Large intestine (tissue), 3 donors: ENCODE results near the gene AQP11. TPM values are rescaled to one million over a fixed set of nuclear protein-coding genes. Genes with fewer than 3 reads are reported as not detected.
"Not testable (repeated sequence)": the region's sequence is repeated elsewhere in the genome, so short reads cannot be mapped to it uniquely, and the experiment has no call there.

Source experiments
- DNase-seq, 2 donors: peaks; one replicate each; pipeline versions ENCODE4 v3.0.0 to v3.0.0-alpha.2; 2013
- H3K27ac ChIP-seq: one replicate; pipeline ENCODE4 v1.5.1; 2013; ENCODE audit warnings: low read length
- H3K27me3 ChIP-seq: 2 replicates; pipeline ENCODE4 v1.6.1; 2013; ENCODE audit warnings: low read length; ENCODE audit not compliant: control insufficient read depth, insufficient read depth
- H3K36me3 ChIP-seq: 2 replicates; pipeline ENCODE4 v1.6.1; 2013; ENCODE audit warnings: low read length; ENCODE audit not compliant: control insufficient read depth, insufficient read depth
- H3K4me1 ChIP-seq: one replicate; pipeline ENCODE4 v1.6.1; 2013; ENCODE audit warnings: low read length; ENCODE audit not compliant: control insufficient read depth, insufficient read depth
- H3K4me3 ChIP-seq: one replicate; pipeline ENCODE4 v1.5.1; 2013; ENCODE audit warnings: low read length
- H3K9me3 ChIP-seq: one replicate; pipeline ENCODE4 v1.6.1; 2013; ENCODE audit warnings: mild to moderate bottlenecking, low read depth, low read length, moderate library complexity; ENCODE audit not compliant: control insufficient read depth
- WGBS: methylation state at CpG from one replicate; pipeline ENCODE4 v1.1.5; 2013; ENCODE audit warnings: low lambda C conversion rate; ENCODE audit not compliant: insufficient coverage; 5-methylcytosine and 5-hydroxymethylcytosine counted together
- polyA plus RNA-seq: library from polyadenylated mRNA; unstranded; fragments of 120-200 nt; gene quantifications from one replicate; pipeline ENCODE4 v1.2.1, GENCODE V29; 2013

AQP11 gene
- polyA plus RNA-seq, 1 donor = 18.1 TPM

GRCh38 chr11:77559686-77560401, 29.9 kb upstream of the AQP11 start:
- H3K27ac ChIP-seq = peak overlapping the region; percentile 97
- H3K27me3 ChIP-seq = no peaks in the 10 kb centered on the region
- peaks cover 26% of the 10 kb centered on the region for H3K4me1 ChIP-seq
- H3K4me3 ChIP-seq = no peak overlapping the region
- H3K9me3 ChIP-seq = peaks cover 4% of the 10 kb centered on the region
- WGBS = 80% methylated on average over 1 of the region's 6 CpGs
- no peaks in the 10 kb centered on the region for H3K36me3 ChIP-seq
- DNase-seq = peak; percentile 80 to 90

- Histone ChIP-seq H3K27ac (peak overlapping the region; percentile 97), H3K27me3 (no peaks in the 10 kb centered on the region), H3K9me3 (peaks cover 2% of the 10 kb centered on the region), H3K4me1 (peaks cover 26% of the 10 kb centered on the region), H3K4me3 (no peak overlapping the region), H3K36me3 (no peaks in the 10 kb centered on the region)
- DNase-seq = peak; percentile 79 to 90
- WGBS = no CpG with 5 or more reads among the region's 2 CpGs
Observed at GRCh38 chr11:77560605-77561004, 29.1 kb upstream of the AQP11 start.

DNA sequence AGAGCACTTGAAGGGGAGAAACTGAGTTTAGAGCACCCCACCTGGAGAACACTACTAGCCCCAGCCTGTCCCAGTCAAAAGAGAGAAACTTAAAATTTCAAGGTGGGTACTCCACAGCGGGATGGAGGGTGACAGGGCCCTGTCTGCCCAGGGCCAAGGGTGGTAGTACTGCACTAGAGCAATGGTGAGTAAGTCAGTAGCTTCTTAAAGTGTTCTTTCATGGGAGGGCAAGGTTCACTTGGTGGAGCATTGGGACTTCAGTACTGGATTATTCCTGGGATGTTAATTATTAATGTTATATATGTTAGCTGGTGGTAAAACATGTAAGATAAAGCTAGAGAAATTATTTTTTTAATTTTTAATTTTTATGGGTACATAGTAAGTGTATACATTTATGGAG, 28.5 kb upstream of the AQP11 start:
- no peak overlapping the region for H3K4me3 ChIP-seq
- peak overlapping the region; percentile 97 for H3K27ac ChIP-seq
- DNase-seq = peak; percentile 78 to 91
- no peaks in the 10 kb centered on the region for H3K27me3 ChIP-seq
- H3K4me1 ChIP-seq = peaks cover 26% of the 10 kb centered on the region
- H3K36me3 ChIP-seq = no peaks in the 10 kb centered on the region
- peaks cover 2% of the 10 kb centered on the region for H3K9me3 ChIP-seq
- WGBS = no CpG with 5 or more reads among the region's 1 CpG

DNA sequence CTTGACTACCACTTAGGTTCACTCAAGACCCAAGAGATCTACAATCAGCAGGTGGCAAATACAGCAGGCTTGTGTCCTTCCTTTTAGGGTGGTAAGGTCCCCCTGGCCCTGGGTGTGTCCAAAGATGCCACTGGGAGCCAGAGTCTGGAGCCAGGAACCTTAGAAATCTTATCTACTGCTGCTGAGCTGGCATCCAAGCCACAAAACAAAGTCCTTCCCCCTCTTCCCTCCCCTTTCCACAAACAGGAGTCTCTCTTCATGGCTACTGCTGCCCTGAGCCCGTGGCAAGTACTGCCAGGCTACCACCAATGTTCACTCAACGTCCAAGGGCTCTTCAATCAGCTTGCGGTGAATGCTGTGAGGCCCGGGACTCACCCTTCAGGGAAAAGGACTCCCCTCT, 21.4 kb upstream of the AQP11 start:
- no peaks in the 10 kb centered on the region for H3K9me3 ChIP-seq
- no peaks in the 10 kb centered on the region for H3K36me3 ChIP-seq
- H3K27me3 ChIP-seq = no peaks in the 10 kb centered on the region
- no CpG with 5 or more reads among the region's 4 CpGs for WGBS
- DNase-seq = peak; percentile 17 to 51
- peak overlapping the region; percentile 50 for H3K27ac ChIP-seq
- H3K4me3 ChIP-seq = no peak overlapping the region
- H3K4me1 ChIP-seq = peaks cover 15% of the 10 kb centered on the region

GRCh38 chr11:77568916-77569675, 20.7 kb upstream of the AQP11 start:
- Histone ChIP-seq H3K4me3 (no peak overlapping the region), H3K4me1 (peaks cover 15% of the 10 kb centered on the region), H3K9me3 (no peaks in the 10 kb centered on the region), H3K36me3 (no peaks in the 10 kb centered on the region), H3K27me3 (no peaks in the 10 kb centered on the region), H3K27ac (peak overlapping the region; percentile 50)
- 100% methylated on average over 1 of the region's 3 CpGs for whole genome bisulfite sequencing
- DNase-seq = peak; percentile 53 to 75

DNA sequence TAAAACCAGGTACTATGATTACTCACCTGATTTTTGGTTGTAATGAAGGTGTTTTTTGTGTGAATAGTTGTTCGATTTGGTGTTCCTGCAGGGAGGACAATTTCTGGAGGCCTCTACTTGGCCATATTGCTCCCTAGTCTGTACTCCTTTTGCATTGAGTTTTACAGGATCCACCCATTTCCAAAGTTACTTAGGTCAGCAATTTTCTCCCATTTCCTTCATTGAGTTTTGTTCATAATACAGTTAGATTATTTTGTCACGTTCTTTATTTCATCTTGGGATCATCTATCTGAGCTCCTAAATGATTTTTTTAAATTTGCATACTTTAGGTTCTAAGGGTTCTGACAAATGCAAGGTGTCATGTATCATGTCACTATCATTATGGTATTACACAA, 20.1 kb upstream of the AQP11 start:
- WGBS = no CpG with 5 or more reads among the region's 2 CpGs
- DNase-seq = no peak
- Histone ChIP-seq H3K9me3 (no peaks in the 10 kb centered on the region), H3K27me3 (no peaks in the 10 kb centered on the region), H3K4me1 (peaks cover 15% of the 10 kb centered on the region), H3K36me3 (no peaks in the 10 kb centered on the region), H3K4me3 (no peak overlapping the region), H3K27ac (no peak overlapping the region)

DNA sequence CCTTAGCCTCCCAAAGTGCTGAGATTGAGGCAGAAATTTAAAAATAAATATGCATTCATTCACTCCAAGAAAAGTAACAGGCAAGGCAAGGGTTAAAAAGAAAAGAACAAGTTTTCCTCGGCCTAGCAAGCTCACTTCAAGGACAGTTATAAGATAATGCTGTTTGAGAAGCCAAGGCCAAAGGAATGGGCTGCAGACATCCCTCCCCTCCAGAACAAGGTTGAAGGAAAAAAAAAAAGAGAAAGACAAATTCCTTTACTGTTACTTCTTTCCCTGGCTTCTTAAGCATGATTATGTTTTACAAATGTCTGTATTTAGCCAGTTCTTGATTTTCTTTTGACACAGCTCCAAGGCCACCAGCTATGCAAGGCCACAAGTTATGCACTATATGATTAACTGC, 18.9 kb upstream of the AQP11 start:
- 0% methylated on average over 1 of the region's 1 CpG for WGBS
- H3K36me3 ChIP-seq, H3K27me3 ChIP-seq, H3K27ac ChIP-seq, H3K4me3 ChIP-seq, H3K9me3 ChIP-seq, DNase-seq: not testable (repeated sequence)
- H3K4me1 ChIP-seq = peaks cover 15% of the 10 kb centered on the region

DNA sequence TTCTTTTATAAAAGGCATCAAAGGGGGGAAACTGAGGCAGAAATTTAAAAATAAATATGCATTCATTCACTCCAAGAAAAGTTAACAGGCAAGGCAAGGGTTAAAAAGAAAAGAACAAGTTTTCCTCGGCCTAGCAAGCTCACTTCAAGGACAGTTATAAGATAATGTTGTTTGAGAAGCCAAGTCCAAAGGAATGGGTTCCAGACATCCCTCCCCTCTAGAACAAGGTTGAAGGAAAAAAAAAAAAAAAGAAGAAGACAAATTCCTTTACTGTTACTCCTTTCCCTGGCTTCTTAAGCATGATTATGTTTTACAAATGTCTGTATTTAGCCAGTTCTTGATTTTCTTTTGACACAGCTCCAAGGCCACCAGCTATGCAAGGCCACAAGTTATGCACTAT, 14.3 kb upstream of the AQP11 start:
- H3K4me1 ChIP-seq, H3K9me3 ChIP-seq, H3K27ac ChIP-seq, DNase-seq, H3K4me3 ChIP-seq, H3K27me3 ChIP-seq, H3K36me3 ChIP-seq: not testable (repeated sequence)
- WGBS = 0% methylated on average over 1 of the region's 1 CpG

- Histone ChIP-seq H3K9me3 (peaks cover 15% of the 10 kb centered on the region), H3K27me3 (no peaks in the 10 kb centered on the region), H3K27ac (no peak overlapping the region), H3K4me1 (no peaks in the 10 kb centered on the region), H3K36me3 (no peaks in the 10 kb centered on the region), H3K4me3 (no peak overlapping the region)
- no peak for DNase-seq
- 100% methylated on average over 1 of the region's 5 CpGs for WGBS
Observed at GRCh38 chr11:77580712-77581337, 8.9 kb upstream of the AQP11 start.

DNA sequence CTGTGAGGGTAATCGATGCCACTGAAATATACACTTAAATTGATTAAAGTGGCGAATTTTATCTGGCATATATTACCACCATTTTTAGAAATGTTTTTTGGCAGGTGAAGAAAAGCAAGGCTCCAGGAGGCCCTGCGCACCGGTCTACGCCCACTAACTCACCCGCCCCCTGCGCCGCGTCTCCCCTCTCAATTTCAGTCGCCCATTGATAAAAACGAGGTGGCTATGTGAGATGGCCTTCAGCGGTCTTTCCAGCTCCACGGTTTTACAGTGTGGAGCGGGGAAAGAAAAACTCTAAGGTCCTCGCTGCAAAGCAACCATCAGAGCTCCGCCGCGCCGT, 602 bp upstream of the AQP11 start:
- H3K4me1 ChIP-seq = peaks cover 6% of the 10 kb centered on the region
- DNase-seq = no peak
- H3K36me3 ChIP-seq = no peaks in the 10 kb centered on the region
- peak overlapping the region; percentile 80 for H3K4me3 ChIP-seq
- H3K9me3 ChIP-seq = no peaks in the 10 kb centered on the region
- no CpG with 5 or more reads among the region's 19 CpGs for WGBS
- H3K27me3 ChIP-seq = no peaks in the 10 kb centered on the region
- peak overlapping the region; percentile 94 for H3K27ac ChIP-seq
